NCI-H187 treated with DMSO at 0.1 percent for 48 hours (cell line): Measurements from ENCODE around the gene LRBA.

Experiments used
- DNase-seq: peaks from one replicate; lab custom pipeline; 2025; lab: John Stamatoyannopoulos, UW

Gene LRBA

DNA sequence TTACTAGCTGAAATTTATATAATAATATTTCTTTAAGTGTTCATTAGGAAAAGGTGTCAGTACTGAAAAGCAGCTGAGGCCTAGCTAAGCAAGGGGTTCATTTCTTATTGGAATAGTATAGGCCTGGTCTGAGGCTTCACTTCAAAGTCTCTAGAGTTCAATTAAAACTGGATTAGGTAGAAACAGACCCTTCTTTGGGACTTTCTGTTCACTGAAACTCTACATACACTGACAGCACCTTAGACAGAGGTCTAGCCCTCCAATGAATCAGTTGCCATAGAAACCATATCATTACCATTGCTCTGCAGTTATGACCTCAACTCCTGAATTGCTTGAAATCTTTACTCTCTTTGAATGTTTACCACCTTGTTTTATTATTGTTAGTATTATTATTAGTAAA is 519.5 kb downstream of the LRBA start:
- no peak for DNase-seq

DNA sequence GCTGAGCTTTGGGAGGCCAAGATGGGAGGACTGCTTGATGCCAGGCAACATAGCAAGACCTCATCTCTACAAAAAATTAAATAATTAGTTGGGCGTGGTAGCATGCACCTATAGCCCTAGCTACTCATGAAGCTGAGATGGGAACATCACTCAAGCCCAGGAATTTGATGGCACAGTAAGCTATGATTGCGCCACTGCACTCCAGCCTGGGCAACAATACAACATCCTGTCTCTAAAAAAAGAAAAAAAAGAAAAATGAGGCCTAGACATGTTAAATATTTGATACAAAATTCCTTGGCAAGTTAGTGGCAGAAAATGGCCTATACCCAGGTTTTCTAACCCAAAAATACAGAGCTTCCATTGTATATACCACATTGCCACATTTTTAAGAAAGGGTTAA is 521.2 kb downstream of the LRBA start:
- no peak for DNase-seq

DNA sequence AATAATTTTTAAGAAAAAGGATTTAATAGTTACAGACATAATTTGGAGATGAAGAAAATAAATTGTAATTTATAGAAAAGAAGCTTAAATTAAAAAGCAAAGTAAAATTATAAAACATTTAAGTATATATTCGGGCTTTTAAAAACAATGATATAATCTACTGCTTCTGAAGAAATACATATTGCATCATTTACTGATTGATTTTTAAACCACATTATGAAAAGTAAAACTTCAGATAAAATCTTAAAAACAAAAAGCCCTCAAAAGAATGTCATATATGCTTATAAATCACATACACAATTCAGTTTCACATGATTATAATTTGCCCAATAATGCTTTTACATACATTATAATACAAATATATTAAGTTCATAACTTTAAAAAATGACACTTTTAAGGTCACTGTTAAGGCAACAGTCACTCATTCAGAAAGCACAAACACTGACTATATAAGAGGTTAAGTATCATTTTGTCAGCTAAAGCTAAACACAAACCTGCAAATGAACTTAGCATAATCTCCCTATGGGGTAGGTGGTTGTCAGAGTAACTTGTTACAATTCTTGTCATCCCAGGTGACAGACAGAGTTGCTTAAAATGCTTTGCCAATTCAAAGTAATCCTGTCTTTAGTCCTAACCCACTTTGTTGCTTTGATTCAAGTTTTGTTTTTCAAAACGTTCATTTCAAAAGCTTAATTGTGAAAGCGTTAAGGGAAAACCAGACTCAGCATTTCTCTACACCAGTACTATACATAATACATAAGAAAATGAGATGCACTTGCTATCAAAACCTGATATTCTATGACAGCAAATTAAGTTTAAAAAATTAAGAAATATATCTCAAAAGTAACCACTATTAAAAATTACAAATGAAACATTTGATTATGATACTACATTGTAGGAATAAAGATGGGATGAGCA is 523.7 kb downstream of the LRBA start:
- no peak for DNase-seq

DNA sequence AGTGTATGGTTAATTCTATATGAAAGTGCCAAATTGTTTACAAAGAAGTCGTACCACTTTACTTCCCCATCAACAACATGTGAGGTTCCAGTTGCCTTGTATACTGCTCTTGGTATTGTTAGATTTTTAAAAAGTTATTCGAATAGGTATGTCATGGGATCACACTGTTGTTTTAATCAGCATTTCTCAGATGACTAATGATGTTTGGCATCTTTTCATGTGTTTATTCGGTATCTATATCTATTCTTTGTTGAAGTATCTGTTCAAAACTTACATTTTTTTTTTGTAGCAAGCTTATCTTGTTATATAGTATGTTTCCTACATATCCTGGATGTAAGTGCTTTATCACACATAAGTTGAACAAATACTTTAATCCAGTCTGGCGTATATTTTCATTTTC is 532.5 kb downstream of the LRBA start:
- no peak for DNase-seq

DNA sequence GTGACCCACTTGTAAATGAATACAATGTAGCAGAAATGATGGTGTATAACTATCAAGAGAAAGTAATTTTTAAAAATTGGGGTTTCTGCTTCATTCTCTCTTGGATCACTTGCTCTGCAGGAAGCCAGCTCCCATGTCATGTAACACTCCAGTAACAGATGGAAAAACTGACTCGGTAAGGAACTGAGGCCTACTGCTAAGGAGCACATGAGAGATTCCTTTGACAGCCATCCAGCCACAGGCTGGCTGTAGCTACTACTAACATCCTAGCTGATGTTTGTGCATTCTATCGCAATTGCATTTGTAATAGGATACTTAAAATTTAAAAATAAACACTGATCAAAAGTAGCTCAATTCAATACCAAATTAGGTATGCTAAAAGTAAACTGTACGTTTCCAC is 535.4 kb downstream of the LRBA start:
- no peak for DNase-seq

DNA sequence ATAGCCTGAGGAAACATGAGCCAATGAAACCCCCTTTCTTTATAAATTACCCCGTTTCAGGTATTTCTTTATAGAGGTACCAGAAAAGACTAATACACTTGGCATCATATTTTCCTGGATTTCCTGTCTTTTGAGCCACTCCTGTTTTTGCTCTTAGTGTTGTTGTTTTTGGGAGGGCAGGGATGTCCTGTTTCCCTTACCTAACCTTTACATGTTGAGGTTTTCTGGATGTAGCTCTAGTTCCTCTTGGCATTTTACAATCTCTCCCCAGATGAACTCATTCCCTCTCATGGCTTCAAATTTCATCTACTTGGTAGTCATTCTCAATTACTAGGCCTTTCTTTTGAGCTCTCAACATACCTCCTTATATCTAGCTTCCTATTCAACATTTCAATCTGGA is 537.2 kb downstream of the LRBA start:
- no peak for DNase-seq

DNA sequence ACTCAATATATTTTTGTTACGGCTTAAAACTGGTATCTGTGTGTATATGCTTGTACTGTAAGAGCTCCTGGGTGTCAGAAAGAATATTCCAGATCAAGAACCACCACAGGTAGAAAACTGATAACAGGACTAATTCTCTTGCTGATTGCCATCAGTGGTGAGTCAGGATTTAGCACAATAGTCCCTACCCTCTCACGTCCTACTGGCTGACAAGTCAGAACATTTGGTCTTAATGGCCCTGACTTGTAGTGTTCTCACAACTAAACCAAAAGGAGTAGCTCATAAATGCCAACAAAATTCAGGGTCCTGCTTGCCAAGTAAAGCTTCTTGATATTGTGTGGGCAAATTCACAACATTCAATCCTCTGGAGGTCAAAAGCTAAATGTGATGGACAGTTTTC is 538.3 kb downstream of the LRBA start:
- DNase-seq: no peak

DNA sequence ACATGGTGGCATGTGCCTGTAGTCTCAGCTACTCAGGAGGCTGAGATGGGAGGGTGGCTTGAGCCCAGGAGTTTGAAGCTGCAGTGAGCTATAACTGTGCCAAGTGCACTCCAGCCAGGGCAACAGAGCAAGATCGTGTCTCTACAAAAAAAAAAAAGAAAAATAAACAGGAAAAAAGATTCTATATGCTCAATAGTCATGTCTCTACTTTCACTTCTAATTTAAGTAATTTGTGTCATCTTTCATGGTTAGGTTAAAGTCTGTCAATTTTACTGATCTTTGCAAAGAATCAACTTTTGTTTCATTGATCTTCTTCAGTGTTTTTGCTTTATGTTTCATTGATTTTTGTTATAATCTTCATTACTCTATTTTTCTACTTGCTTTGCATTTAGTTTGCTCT is 539.3 kb downstream of the LRBA start:
- no peak for DNase-seq

DNA sequence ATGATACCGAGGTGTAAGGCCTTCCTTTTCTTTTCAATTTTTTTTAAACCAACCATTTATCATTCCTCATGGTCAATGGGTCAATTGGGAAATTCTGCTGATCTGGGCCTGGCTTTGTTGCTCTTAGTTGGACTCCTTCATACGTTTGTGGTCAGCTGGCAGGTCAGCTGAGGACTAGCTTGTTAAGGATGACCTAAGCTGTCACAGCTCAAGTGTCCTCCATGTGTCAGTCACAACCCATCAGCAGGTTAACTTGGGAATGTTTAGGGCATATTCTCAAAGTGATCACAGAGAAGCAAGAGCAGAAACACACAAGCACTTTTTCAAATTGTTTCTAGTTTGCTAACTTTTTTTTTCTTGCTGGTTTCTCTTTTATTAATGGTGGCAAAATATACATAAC is 550.6 kb downstream of the LRBA start:
- DNase-seq: no peak

DNA sequence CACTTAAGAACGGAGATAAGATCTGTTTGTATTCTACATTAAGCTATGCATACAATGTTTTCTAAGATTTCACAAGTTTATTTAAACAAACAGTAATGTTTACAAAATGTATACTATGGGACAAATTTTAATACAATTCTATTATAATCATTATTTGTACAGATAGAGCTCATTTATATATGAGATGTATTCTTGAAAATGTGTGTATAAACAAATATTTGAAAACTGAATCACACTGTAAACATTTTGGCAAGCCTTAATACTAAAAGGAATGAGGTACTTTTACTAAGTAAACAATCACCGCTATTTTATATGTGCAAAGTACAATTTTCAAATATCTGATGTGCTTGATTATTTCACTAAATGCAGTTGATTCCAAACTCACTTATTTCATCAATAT is 552.3 kb downstream of the LRBA start:
- DNase-seq: no peak

DNA sequence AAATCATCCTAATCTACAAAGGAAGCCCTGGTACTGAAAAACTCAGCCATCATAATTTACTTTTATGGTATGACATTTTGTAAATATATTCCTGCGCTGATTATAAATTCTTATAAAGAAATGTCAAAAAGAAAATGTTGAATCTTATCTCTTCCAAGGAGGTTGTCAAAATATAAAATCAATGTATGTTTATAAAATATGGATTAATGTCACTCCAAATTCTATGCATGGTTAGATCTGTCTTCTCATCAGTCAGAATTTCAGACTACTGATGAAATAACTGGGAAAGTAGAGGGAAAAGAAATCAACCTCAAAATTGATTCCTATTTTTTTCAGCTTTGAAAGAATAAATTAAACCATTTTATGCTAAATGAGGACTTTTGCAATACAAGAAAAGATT is 553.1 kb downstream of the LRBA start:
- no peak for DNase-seq

DNA sequence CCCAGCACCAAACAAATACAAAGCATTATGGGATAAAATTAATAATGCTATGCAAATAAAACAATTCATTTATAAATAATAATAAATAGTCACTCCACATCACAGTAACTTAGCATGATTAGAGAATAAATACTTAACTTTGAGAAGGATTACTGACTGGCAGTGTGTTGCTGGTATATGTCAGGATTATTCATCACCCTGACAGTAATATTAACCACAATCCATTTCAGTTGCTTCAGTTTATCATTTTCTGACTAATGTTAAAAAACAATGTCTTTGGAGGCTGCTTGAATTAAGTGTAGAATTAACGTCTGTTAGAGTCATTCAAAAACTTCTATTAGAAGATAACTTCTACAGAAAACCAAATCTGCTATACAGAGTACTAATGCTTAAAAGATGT is 557.3 kb downstream of the LRBA start:
- DNase-seq: no peak

DNA sequence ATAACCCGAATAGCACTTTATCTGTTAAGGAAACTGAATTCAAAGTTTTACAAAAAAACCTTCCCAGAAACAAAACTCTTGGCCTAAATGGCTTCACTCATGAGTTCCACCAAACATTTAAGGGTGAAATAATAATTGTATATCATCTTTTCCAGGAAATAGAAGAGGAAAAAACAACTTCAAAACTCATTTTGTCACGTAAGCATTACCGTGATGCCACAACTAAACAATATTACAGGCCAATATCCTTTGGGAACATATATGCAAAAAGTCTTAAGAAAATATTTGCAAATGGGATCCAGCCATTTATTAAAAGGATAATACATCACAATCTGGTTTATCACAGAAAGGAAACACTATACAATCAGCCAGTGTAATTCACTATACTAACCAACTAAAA is 563.2 kb downstream of the LRBA start:
- DNase-seq: no peak

DNA sequence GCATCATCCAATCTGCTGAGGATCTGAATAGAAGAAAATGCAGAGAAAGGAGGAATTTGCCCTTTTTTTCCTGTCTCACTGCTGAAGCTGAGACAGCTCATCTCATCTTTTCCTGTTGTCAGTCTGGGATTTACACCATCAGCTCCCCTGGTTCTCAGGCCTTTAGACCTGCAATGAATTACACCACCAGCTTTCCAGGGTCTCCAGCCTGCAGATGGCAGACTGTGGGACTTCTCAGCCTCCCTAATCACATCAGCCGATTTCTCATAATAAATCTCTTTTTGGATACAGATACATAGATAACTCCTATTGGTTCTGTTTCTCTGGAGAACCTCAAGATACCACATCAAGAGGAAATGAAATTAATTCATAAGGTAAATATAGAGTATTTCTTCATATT is 567.7 kb downstream of the LRBA start:
- no peak for DNase-seq

DNA sequence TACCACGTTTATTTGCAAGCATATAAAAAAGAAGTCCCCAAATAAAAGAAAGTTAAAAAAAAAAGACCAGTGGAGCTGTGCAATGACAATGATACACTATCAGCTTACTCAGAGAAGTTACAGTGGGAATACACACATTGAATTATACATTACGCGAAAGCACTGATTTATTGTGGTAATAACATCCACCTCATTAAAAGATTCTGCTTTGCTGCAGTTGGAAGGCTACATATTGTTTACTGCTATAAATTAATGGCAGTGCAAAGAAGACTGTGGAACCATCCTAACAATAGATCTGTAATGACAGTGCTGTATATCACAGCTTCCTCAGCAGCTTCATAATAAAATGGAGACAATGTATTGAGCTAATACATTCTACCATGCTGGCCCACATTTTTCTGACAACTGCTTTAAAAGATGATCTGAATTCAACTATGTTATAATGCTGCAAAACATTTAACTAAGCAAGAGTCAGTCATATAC is 575.6 kb downstream of the LRBA start:
- no peak for DNase-seq

DNA sequence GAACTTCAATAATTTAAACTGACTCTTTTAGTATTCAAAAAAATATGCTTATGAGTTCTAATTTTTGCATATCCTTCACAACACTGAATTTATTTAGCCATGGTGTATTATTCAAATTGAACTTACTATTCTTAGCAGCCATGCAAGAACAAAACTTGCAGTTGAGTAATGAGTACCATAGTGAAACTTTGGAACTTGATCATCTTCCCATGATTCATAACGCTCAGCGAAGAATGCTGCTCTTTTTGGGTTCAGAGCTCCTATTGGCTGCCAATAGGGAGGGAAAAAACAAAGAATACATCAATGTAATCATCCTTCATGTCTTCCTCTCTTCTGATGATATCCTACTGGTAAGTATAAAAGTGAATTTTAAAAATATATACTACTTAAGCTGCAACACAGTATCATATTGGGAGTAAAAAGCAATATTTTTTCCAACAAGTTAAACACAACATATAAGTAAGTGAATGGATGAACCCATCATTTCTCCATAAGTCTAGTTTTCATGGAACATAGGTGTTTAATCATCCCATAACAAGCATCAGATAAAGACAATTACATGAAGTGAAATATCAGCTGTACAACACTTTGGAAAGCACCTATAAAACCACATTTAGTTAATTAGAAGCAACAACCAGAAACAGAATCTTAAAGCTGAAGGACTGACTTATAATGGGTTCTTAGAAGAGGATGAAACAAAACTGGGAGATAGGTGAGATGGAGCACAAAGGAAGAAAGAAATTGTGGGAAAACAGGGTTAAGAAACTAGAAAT is 578.3 kb downstream of the LRBA start:
- no peak for DNase-seq

DNA sequence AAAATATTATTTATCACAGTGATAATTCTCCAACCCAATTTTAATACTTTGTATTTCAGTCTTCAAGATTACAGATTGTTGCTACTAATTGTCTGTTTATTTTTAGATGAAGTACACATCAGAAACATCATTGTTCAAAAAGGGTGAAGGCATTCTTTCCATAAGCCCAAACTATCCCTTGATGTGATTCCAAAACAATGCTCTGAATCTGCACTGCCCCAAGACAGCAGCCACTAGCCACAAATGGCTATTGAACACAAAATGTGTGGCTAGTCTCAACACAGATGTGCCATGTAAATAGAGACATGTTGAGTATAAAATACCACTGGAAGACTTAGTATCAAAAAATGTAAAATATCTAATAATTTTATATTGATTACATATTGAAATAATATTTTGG is 583.9 kb downstream of the LRBA start:
- DNase-seq: no peak

DNA sequence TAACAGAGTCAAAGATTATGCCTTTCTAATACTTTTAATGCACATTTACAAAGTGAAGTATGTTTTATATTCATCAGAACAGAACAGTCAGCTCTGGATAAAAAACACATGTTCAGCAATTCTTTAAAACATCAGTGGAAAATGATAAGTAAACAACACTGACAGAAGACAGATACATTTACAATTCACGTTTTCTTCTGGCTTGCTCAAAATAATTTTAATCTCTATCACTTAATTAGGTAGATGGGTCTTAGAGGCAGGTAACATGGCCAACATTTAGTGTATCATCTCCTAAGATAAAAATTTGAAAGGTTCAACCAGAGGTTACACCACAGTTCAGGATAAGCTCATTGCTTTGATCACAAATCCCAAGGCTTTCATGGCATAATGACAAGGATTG is 589.9 kb downstream of the LRBA start:
- DNase-seq: no peak

DNA sequence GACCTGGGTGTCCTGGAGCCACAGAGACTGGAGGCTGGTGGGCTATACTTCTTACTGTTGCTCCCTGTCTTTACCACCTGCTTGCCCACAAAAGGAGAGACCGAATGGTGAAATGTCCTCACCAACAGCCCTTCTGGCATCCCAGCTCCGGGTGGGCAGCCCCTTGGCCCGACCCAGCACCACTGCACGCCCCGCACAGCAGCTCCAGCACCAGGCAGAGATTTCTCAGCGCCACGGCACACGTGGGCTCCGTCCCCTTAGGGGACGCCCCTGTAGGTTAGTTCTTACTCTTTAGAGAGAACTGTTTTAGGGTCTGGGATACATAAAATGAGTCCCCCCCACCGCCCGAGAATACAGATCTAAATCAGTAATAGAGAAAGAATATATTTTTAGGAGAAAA is 591.6 kb downstream of the LRBA start:
- no peak for DNase-seq

DNA sequence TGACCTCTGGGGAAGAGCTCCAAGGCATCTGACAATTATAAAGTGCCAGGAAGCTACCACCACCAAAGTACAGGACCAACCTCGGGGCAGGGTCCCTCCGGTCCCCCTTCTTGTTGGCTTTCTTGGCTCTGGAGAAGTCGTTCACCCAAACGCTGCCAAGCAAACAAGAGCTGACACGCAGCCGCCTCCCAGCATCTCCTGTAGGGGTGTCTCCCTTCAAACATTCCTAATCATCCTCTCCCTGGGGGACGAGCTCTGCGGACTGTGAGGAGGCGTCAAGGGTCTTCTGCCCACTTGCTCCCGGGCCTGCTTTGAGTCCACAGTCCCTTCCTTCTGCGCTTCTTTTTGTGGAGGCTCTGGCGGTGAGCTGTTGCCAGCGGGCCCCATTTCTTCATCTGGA is 592.0 kb downstream of the LRBA start:
- no peak for DNase-seq

DNA sequence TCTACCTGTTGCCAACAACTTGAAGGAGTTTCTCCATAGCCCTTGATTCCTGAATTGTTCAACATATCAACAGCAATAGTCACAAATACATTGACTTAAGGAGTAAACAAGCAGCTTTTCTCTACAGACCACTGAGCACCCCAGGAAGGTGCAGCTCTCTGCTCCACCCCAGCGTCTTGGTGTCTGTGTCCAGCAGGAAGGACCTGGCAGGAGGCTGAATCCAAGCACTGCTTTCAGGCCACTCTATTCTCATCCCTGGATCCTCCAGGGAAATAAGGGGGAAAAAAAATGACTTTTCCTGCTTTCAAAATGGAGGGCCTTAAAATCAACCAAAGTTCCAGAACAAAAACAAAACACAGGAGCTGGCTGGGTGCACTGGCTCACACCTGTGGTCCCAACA is 593.5 kb downstream of the LRBA start:
- no peak for DNase-seq

DNA sequence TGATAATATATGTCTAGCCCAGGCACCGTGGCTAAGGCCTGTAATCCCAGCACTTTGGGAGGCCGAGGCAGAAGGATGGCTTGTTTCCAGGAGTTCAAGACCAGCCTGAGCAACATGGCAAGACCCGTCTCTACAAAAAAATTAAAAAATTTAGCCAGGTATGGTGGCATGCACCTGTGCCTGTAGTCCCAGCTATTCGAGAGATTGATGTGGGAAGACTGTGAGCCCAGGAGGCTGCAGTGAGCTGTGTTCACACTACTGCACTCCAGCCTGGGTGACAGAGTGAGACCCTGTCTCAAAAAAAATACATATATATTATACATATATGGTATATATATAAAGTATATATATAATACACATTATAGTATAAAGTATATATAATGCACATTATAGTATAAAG is 595.1 kb downstream of the LRBA start:
- DNase-seq: no peak

DNA sequence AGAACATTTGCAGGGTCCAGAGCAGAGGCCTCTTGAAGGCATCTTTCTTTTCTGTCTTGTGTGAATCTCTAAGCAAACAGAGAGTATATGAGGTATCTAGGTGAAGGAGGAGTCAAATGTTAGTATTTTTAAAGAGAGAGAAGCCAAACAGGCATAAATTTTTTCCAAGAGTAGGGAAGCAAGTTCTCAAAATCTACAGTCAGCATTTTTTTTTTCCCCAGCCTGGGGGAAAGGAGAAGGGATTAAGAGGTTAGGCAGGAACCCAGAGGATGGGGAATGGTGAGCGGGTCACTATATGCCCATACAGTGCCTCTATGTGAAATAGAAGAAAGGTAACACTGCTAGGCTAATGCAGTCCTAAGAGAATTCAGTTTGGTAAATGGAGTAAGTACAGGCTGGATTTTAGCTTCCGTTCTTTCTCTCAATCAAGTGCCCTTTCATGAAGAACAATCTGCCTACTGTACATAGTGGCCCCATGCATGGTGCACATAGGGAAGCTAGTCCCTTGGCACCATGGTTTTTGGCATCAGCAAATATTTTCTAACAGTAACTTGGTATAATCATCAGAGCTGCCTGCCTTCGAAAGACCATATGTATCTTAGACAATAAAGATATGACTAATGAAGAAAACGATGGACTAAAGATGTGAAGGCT is 596.2 kb downstream of the LRBA start:
- no peak for DNase-seq
